Middle frontal gyrus (tissue), 1 donor: ENCODE measurements around the gene RAB3GAP1.
"Not testable (repeated sequence)": the region's sequence is repeated elsewhere in the genome, so short reads cannot be mapped to it uniquely, and the experiment has no call there.

ENCODE experiments used
- DNase-seq: peaks from one replicate; pipeline ENCODE4 v3.0.0-alpha.2; 2015; ENCODE audit warnings: low spot score; ENCODE audit errors: extremely low spot score

The RAB3GAP1 gene

DNA sequence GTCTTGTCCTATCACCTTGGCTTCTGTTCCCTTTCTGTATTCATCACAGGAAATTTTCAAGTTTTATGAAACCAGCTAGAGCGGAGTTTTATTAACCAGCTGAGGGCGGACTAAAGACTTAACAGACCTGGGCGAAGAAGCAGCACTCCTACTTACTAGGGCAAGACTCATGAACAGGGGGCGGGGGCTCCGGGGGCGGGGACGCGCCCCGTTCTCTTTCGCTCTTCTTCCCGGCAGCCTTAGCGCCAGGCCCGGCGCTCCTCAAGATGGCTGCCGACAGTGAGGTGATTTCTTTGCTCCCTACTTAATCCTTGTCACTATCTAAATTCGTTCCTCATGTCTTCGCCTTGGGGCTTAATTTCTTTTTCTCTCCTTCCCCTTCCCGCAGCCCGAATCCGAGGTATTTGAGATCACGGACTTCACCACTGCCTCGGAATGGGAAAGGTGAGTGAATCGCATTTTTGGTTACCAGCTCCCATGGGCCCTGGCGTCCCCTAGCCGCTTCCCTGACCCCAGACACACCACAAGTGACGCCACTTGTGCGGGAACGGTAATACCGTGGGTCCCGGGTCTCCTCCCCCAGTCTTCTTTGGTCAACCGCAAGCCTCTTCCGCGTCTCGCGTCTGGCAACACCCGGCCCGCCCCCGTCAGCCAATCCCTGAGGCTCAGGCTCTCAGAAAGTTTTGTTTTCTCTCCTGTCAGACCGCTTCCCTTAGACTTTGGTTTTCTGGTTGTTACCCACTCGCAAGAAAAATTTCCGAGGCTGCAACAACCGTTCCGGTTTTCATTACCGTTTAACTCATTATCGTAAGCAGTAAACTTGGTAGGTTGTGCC, at the start of gene RAB3GAP1:
RAB3GAP1 (plus strand) TSS at position 251 of the 835 bp plus-strand sequence; CDS start at position 267, 16 bp downstream.
- DNase-seq: peak; percentile 43

DNA sequence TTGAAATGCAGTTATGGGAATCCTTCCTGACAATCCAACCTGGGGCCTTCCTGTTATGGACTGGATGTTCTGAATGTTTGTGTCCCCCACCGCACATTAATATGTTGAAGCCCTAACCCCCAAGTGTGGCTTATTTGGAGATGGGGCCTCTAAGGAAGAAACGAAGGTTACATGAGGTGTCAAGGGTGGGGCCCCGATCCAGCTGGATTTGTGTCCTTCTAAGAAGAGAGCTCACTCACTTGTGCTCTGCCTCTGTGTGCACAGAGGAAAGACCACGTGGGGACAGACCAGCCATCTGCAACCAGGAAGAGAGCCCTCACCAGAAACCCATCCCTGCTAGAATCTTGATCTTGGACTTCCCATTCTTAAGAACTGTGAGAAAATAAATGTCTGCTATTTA, 49.3 kb upstream of the RAB3GAP1 start:
- no peak for DNase-seq

DNA sequence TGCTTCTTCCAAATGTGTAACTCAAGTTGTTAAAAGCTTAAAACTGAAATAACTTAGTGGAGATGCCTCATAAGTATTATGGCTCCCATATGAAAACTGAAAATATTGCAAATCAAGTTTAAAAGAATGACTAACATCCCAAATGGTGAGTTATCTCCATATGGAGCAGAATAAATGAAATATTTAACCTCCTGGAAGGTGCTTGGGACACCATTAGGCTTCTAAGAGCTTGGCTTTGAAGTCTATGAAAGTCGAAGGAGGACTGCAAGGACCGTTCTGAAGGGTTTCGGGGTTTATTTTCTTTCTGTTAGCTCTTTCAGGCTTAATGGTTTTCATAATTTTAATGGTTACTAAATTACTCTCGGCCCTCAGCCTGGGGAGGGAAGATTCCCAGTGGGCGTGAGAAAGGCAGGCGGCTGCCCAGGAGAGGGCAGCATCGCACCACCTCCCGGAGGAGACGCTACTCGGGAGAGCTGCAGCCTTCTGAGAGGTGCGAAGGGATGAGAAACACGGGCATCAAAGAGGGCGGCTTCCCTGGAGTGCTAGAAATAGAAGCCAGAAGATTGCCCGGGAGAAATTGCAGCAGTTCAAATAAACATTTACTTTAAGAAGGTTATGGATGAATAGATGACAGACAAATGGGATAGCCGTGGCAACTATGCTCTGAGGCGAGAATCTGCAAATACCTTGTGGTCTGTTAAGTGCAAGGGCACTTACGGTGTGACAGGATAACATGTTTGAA, 47.9 kb upstream of the RAB3GAP1 start:
- DNase-seq: peak; percentile 48

DNA sequence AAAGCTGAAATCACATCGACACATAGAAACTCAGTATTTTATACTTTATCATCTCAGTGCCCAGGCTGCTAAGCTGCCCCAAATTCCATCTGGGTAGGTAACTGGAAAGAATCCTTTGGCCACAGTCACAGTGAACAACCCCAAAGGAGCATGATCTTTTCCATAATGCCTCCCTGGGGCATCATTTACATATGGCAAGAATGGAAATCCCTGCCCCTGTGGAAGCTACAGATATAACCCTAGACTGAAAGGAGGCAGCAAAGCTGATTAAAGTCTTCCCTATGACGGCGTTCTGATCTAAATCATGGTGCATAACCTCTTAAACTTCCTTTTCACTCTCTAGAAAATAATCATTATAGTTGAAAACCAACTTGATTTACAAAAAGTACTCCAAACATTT, 46.3 kb upstream of the RAB3GAP1 start:
- no peak for DNase-seq

DNA sequence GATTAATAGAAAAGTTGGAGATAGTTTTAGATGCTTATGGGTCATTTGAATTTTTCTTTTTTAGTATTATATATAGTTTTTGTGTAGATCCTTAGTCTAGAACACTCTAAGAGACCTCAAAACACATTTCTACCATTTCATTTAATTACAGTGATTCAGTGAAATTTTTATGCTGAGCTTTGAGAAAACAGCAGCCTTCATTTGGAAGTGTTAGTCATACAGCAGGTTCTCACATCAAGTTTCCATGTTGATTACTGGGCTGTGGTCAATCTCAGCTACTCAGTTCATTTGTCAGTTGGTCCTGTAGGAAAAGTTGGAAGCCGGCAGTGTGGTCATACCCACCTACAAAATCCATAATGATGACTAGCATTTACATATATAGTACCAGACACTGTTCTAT, 42.8 kb upstream of the RAB3GAP1 start:
- DNase-seq: no peak

DNA sequence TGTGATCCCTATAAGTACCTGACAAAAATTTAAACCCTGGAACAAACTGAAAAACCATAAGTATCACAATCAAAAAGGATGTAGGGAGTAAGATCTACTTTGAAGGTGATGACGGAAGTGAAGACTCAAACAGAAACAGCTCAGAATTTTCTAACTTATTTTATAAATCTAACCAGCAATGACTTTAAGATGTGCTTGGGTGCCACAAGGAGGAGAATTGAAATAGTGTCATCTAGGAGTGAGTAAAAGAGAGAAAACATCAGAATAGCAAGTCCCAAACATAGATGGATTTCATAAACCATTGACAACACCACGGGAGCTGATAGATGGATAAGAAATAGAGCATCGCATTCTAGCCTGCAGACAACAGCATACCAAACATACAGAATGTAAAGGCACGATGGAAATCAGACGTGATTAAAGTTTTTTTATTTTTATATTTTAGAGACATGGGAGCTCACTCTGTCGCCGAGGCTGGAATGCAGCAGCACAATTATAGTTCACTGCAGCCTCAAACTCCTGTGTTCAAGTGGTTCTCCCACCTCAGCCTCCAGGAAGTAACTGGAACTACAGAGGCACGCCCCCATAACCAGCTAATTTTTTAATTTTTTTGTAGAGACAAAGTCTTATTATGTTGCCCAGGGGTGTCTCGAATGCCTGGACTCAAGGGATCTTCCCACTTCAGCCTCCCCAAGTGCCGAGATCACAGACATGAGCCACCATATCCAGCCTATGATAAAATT, 41.7 kb upstream of the RAB3GAP1 start:
- no peak for DNase-seq

DNA sequence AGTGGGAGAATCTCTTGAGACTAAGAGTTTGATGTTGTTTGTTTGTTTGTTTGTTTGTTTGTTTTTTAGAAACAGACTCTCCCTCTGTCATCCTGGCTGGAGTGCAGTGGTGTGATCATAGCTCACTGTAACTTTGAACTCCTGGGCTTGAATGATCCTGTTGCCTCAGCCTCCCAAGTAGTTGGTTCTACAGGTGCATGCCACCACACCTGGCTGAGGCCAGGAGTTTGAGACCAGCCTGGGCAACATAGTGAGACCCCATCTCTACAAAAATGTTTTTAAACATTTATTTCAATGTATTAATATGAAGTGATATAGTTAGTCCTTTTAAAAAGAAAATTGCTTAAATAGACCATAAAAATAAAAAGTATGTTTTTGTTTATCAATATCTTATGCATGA, 40.5 kb upstream of the RAB3GAP1 start:
- DNase-seq: no peak

DNA sequence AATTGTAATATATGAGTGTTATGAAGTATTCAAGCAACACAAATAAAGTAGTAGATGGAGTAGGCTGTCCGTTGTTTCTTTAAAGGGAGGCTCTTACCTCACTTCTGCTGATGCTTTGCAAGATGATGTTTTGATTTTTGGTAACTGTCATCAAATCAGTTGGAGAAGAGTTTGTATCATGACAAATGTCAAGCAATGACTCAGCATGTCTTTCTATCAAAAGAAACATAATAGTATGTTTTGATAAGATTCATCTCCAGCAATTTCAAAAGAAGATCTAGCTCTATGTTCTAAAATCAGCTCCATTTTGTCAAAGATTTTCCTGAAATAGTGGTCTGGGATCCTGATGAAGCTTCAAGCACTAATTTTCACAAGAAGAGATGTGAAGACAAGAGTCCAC, 30.5 kb upstream of the RAB3GAP1 start:
- no peak for DNase-seq

DNA sequence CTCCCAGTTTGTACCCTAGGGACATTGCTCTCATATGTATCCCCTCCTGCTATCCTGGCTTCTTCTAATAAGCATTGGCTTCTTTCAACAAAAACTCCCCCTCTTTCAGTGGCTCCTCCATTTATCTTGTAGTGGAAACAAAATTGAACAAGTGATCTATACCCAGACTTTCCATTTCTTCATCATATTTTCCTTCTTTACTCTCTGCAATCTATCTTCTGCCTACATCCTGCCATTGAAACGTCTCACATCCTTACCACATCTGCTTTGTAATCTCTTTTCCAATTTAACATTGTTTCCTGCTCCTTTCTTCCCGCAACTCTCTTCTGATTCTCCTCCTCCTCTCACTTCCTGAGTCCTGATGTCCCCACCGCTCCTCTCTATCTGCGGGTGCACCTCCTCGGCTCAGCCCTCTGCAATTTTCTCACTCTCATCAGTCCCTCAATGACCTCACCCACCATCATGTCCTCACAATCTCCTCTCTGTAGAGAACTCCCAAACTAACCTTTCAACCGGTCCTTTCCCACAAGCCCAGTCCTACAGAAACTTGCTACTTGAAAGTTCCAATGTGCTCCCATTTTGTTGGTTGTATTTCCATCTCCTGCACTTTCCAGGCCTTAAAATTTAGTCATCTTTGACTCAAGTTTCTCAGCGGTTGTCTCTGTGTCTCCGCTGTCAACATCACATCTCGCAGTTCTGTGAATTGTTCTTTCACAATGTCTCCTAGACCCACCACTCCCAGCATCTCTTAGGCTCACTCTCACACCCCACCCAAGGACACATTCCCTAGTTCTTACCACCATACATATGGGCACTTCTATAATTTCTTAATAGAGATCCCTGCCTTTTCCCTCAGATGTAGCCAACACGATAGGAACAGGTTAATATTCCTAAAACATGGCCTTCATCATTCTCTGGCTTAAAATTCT, 28.9 kb upstream of the RAB3GAP1 start:
- no peak for DNase-seq

DNA sequence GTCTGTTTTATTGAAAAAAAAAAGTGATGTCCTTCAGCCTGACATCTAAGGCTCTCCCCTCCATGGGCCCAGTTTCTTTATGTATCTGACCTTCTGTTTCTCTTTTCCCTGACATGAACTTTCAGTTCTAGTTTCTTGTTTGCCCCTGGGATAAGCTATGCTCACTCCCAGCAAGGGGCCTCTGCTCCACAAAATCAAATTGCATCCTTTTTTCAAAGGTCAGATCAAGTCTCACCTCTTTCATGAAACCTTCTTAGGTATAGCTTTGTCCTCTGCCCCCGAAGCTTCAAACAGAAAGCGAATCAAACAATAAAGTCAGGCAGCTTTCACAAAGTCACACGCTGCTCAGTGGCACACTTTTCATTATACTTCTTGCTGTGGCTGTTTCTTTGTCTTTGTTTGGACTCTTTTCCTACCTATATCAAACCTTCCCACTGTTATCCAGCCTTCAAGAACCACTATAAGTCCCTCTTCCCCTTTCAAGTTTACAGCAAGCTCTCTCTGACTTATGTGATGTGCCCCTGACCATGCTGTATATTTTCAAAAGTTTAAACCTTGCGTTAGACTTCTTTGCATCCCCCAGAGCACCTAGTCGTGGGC, 28.1 kb upstream of the RAB3GAP1 start:
- no peak for DNase-seq

DNA sequence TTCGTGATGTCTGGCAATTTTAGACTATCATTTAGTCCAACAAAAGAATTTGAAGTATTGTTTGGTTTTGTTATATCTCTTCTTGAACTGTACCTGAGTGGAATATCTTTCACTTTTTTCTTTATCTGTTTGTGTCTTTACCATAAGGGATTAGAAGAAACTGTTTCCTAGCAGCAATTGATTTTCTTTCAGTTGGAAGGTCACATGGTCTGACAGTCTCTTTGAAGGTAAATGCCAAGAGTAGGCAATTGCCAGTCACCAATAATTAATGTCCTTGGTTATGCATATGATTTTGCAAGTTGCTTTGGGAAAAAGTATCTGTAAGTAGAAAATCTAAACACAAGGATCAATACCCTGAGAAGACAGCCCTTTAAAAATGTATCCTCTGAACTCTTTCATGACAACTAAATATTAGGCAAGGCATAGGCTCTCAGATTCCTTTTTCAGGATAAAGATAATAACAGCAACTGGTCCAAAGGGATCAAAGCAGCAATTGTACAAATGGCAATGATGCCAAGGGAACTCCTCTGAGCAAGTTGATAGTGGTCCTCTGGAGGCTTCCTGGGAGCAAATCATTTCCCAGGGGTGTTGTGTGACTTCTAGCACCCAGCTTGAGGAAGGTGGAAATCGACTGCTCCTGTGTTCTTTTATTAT, 22.5 kb upstream of the RAB3GAP1 start:
- no peak for DNase-seq

DNA sequence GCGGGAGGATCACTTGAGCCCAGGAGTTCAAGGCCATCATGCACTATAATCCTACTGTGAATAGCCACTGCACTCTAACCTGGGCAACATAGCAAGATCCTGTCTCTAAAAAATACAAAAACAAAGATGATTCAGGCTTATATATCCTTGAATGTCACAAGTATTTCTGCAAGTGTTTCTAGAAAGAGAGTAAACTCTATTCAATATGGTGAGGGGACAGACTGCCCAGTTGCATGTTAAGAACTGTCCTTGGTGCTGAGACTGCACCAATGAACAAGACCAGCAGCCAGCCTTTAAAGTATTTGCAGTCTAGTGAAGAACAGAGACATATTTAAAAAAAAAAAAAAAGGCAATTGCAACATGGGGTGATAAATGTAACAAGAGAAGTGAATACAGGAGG, 21.3 kb upstream of the RAB3GAP1 start:
- DNase-seq: no peak

DNA sequence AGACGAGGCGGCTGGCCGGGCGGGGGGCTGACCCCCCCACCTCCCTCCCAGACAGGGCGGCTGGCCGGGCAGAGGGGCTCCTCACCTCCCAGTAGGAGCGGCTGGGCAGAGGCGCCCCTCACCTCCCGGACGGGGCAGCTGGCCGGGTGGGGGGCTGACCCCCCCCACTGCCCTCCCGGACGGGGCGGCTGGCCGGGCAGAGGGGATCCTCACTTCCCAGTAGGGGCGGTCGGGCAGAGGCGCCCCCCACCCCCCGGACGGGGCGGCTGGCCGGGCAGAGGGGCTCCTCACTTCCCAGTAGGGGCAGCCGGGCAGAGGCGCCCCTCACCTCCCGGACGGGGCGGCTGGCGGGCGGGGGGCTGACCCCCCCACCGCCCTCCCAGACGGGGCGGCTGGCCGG, 18.9 kb upstream of the RAB3GAP1 start:
- not testable (repeated sequence) for DNase-seq

DNA sequence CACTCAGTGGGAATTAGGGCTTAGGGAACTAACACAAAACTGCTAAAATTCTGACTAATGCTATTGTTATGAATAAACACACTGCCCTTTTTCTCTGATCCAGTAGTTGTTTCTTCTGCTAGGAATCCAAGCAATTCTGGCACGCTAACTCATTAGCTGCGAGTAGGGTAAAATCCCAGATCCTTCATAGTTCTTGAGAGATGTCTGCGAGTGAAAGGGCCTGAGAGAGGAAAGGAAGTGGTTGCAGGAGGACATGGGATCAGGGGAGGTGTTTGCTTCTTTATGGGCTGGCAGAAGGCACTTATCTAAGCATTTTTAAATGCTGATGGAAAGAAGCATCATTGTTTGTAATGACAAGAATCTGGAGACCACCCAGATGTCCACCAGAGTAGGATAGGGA, 14.3 kb upstream of the RAB3GAP1 start:
- DNase-seq: no peak

DNA sequence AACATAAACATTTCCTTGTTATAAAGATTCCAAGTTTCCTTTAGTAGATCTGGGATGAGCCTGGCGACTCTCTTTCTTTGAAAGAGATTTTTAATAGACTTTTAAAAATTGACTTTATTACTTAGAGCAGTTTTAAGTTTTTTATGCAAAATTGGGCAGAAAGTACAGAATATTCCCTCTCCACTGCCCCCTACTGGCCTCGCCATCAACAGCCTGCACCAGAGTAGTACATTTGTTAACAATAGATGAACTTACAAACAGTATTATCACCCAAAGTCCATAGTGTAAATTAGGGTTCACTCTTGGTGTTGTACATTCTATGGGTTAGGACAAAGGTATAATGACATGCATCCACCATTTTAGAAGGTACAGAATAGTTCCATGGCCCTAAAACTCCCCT, 8.7 kb upstream of the RAB3GAP1 start:
- no peak for DNase-seq

DNA sequence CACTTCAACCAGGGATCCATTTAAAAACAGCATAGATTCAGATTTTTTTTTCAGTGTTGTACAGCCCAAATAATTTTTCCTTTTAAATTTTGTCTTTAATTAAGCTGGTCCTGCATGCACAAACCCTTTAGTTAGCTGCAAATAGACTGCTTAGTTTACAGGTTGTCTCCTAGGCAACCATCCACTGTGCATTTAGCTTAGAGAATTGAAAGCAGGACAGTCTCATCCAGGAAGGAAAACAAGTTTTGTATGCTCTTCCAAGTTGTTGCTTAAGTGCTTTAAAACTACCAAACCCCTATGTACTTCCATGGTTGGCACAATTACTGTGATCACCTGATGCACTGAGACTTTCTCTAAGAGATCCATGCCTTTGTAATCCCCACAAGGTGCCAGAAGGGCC, 4.8 kb upstream of the RAB3GAP1 start, which contains the start of gene MAP3K19:
MAP3K19 (minus strand) TSS at position 148 of the 400 bp plus-strand sequence. CDS start 22,800 bp downstream, outside the sequence.
- DNase-seq: no peak

DNA sequence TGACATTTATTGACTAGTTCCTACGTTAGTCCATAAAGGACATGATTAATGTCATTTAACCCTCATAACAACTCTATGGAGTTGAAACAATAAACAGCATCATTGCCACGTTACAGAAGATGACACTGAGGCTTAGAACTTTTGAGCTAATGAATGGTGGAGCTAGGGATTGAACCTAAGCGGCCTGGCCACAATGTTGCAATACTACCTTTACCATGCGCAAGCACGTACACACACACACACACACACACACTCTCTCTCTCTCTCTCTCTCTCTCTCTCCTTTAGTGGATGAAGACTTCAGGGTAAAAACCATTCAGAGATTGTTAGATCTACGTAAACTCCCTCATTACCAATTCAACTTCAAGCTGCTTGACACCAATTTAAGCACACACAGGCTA, 4.0 kb upstream of the RAB3GAP1 start:
- DNase-seq: no peak

DNA sequence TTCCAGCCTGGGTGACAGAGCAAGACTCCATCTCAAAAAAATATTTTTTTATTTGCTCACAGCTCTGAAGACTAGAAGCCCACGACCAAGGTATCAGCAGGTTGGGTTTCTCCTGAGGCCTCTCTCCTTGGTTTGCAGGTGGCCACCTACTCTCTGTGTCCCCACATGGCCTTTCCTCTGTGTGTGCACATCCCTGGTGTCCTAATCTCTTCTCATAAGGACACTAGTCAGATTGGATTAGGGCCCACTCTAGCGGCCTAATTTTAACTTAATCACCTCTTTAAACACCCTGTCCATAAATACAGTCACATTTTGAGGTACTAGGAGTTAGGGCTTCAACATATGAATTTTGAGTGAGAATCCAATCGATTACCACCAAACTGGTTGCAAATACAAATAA, 2.0 kb upstream of the RAB3GAP1 start:
- no peak for DNase-seq

DNA sequence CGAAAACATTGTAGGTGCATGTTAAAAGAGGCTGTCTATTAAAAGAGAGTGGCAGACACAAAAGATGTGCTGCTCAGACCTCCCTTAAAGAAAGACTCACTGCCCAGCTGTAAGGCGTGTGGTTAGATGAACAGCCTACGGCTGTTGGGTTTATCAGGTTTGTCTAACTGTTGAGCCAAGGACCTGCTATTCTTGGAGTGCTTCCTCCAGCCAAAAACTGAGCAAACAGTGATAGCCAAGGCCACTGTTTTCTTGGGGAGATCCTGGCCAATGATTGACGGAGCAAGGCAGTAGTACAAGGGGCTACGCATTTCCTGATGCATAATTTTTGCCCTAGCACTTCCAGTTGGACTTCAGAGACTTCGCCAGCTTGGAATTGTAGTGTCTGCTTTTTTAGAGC, 1.4 kb upstream of the RAB3GAP1 start:
- no peak for DNase-seq

DNA sequence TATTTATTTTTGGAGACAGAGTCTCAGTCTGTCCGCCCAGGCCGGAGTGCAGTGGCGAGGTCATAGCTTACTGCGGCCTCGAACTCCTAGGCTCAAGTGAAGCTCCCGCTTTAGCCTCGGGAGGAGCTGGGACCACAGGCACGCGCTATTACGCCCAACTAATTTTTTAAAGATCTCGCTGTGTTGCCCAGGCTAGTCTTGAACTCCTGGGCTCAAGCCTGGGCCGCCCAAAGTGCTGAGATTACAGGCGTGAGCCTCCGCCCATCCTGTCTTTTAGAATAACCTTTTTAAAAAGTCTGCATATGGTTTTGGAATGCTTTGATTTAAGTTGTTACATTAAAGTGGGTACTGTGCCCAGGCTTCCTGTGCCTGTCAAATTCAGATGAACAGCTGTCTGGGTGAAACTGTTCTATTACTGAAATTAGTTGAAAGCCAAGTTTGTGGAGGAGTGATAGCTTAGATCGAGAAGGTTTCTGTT, 944 bp downstream of the RAB3GAP1 start:
- no peak for DNase-seq
